Neural progenitor cell (in vitro differentiated cells): ENCODE measurements around the gene TBC1D14.

ENCODE experiments used
- CTCF ChIP-seq: fragments of 200-600 bp; sonication (generic); IDR thresholded peaks from 2 replicates; pipeline ENCODE4 v1.5.1; 2017; ENCODE audit warnings: antibody characterized with exemption, mild to moderate bottlenecking
- EZH2 ChIP-seq: fragments of 200-600 bp; sonication (generic); IDR thresholded peaks from 2 replicates; pipeline ENCODE4 v1.6.1; 2017; ENCODE audit warnings: antibody characterized with exemption, mild to moderate bottlenecking, moderate library complexity
- EZH2phosphoT487 ChIP-seq: fragments of 200-600 bp; sonication (generic); IDR thresholded peaks from 2 replicates; pipeline ENCODE4 v1.6.1; 2017; ENCODE audit warnings: antibody characterized with exemption

- TF ChIP-seq CTCF: no peak
- no peak for TF ChIP-seq EZH2
- no peak for TF ChIP-seq EZH2phosphoT487
Observed at GRCh38 chr4:7074426-7074825, 164.8 kb downstream of the TBC1D14 start.
